Measurements from ENCODE around the gene NFIX. TPM values are rescaled to one million over a fixed set of nuclear protein-coding genes. Genes with fewer than 3 reads are reported as not detected.

Gene NFIX
- total and polyA plus RNA-seq, 2 of the 13 experiments (the other 11 are each of a cell fraction or from before 2014, with no cell fraction given), result 3.4 to 5.4 TPM

GRCh38 chr19:13026462-13027370 lies 31.4 kb downstream of the NFIX start (continued):
- TF ChIP-seq MTERF4 (CRISPR knock-in tag; IDR thresholded peaks at IDR 0.05), result no peak
- no peak for TF ChIP-seq ZFP36 (IDR thresholded peaks at IDR 0.05; ENCODE audit: borderline replicate concordance, low read depth, low read length, partially characterized antibody)
- peak; percentile 88 for TF ChIP-seq SOX5 (CRISPR knock-in tag; IDR thresholded peaks at IDR 0.05; ENCODE audit: borderline replicate concordance)
- peak; percentile 46; the same call in 1 of the 2 replicates for TF ChIP-seq TFDP1 (CRISPR knock-in tag; IDR thresholded peaks at IDR 0.05; ENCODE audit: borderline replicate concordance)
- no peak for TF ChIP-seq STAT5B (CRISPR knock-in tag; IDR thresholded peaks at IDR 0.05)
- no peak for TF ChIP-seq NFRKB (IDR thresholded peaks at IDR 0.05)
- TF ChIP-seq ZNF343 (CRISPR knock-in tag; IDR thresholded peaks at IDR 0.05), result 0 out of 2 replicates have a peak, but pooled peaks have one; percentile 74
- TF ChIP-seq NRL (CRISPR knock-in tag; IDR thresholded peaks at IDR 0.05; ENCODE audit: borderline replicate concordance), result no peak
- TF ChIP-seq NFIB (CRISPR knock-in tag; IDR thresholded peaks at IDR 0.05; ENCODE audit: borderline replicate concordance), result no peak
- peak; percentile 93 for TF ChIP-seq CEBPG (CRISPR knock-in tag; IDR thresholded peaks at IDR 0.05)
- TF ChIP-seq TBX3 (IDR thresholded peaks at IDR 0.05; ENCODE audit: borderline replicate concordance), result peak; percentile 88; the same call in 1 of the 2 replicates
- peak; percentile 70 for TF ChIP-seq FOSL2 (CRISPR knock-in tag; IDR thresholded peaks at IDR 0.05)
- peak; percentile 68; the same call in 1 of the 2 replicates for TF ChIP-seq ZNF557 (CRISPR knock-in tag; IDR thresholded peaks at IDR 0.05)
- TF ChIP-seq ZNF850 (CRISPR knock-in tag; conservative IDR thresholded peaks at IDR 0.05), result no peak
- TF ChIP-seq ZSCAN30 (CRISPR knock-in tag; IDR thresholded peaks at IDR 0.05), result no peak
- TF ChIP-seq ZBTB3 (CRISPR knock-in tag; IDR thresholded peaks at IDR 0.05; ENCODE audit: borderline replicate concordance, low read depth), result no peak
- no peak for TF ChIP-seq TEAD2 (CRISPR knock-in tag; IDR thresholded peaks at IDR 0.05)
- TF ChIP-seq REPIN1 (CRISPR knock-in tag; IDR thresholded peaks at IDR 0.05; ENCODE audit: borderline replicate concordance, low read depth), result peak; percentile 68; the same call in 1 of the 2 replicates
- TF ChIP-seq ZNF30 (CRISPR knock-in tag; IDR thresholded peaks at IDR 0.05), result no peak
- no peak for TF ChIP-seq ATAD3A (CRISPR knock-in tag; IDR thresholded peaks at IDR 0.05)
- TF ChIP-seq DBP (CRISPR knock-in tag; IDR thresholded peaks at IDR 0.05; ENCODE audit: not compliant biosample characterization), result no peak
- peak; percentile 57; the same call in 1 of the 2 replicates for TF ChIP-seq MIER3 (CRISPR knock-in tag; IDR thresholded peaks at IDR 0.05; ENCODE audit: borderline replicate concordance)
- TF ChIP-seq HNF4A (CRISPR knock-in tag; IDR thresholded peaks at IDR 0.05), result peak; percentile 61; the same call in 1 of the 2 replicates
- no peak for TF ChIP-seq REXO4 (CRISPR knock-in tag; IDR thresholded peaks at IDR 0.05; ENCODE audit: borderline replicate concordance)
- TF ChIP-seq UBTF (CRISPR knock-in tag; IDR thresholded peaks at IDR 0.05), result 0 out of 2 replicates have a peak, but pooled peaks have one; percentile 18
- TF ChIP-seq HOXA5 (CRISPR knock-in tag; IDR thresholded peaks at IDR 0.05), result no peak
